Brain microvascular endothelial cell (primary cell): ENCODE data around the gene HTR2C.

ENCODE experiments used
- DNase-seq: peaks from one replicate; pipeline ENCODE4 v3.0.0-alpha.2; 2020
- H3K27ac ChIP-seq: fragments of 250-450 bp; sonication (Bioruptor Pico); 2 replicates; pipeline ENCODE4 v1.5.1; 2020; ENCODE audit warnings: mild to moderate bottlenecking, moderate library complexity
- H3K27me3 ChIP-seq: fragments of 250-450 bp; sonication (Bioruptor Pico); replicated peaks from 2 replicates; pipeline ENCODE4 v1.5.1; 2020; ENCODE audit warnings: mild to moderate bottlenecking
- H3K36me3 ChIP-seq: fragments of 250-450 bp; sonication (Bioruptor Pico); replicated peaks from 2 replicates; pipeline ENCODE4 v1.5.1; 2020; ENCODE audit warnings: mild to moderate bottlenecking
- H3K4me3 ChIP-seq: 2 replicates; pipeline ENCODE4 v1.5.1; 2011; ENCODE audit warnings: low read depth, mild to moderate bottlenecking, control low read depth, low read length, moderate library complexity
- in situ Hi-C: cut with HindIII; loops from 2 replicates; pipeline ENCODE4 v1.10.0; 2017; ENCODE audit warnings: low sequenced_read_pairs, low pct_ligation_motif_present
- TF ChIP-seq, protein P1 (sequence below): IDR thresholded peaks from 2 replicates; pipeline ENCODE4 v1.5.1; 2011; ENCODE audit warnings: low read depth, mild to moderate bottlenecking, moderate library complexity, low read length, control low read depth, inconsistent platforms; ENCODE audit errors: missing control alignments

HTR2C gene

DNA sequence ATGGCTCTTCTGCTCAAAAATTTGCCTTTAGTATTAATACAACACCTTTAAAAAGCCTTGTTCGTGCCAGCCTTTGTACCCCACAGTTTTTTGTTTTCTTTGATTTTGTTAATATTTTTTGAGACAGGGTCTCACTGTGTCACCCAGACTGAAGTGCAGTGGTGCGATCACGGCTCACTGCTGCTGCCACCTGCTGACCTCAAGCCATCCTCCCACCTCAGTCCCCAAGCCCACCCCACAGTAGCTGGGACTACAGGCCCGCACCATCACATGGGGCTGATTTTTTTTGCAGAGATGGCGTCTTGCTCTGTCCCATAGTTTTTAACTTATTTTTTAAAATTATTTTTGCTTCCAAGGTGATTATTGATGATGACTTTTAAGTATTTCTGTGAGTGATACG lies 134.0 kb downstream of the HTR2C start:
- in situ Hi-C loops, result no loop called here
- no peaks in the 10 kb centered on the region for H3K36me3 ChIP-seq
- no peak overlapping the region for H3K27ac ChIP-seq
- H3K27me3 ChIP-seq, result no peaks in the 10 kb centered on the region
- no peak overlapping the region for H3K4me3 ChIP-seq
- DNase-seq, result no peak
- TF ChIP-seq, protein P1, sequence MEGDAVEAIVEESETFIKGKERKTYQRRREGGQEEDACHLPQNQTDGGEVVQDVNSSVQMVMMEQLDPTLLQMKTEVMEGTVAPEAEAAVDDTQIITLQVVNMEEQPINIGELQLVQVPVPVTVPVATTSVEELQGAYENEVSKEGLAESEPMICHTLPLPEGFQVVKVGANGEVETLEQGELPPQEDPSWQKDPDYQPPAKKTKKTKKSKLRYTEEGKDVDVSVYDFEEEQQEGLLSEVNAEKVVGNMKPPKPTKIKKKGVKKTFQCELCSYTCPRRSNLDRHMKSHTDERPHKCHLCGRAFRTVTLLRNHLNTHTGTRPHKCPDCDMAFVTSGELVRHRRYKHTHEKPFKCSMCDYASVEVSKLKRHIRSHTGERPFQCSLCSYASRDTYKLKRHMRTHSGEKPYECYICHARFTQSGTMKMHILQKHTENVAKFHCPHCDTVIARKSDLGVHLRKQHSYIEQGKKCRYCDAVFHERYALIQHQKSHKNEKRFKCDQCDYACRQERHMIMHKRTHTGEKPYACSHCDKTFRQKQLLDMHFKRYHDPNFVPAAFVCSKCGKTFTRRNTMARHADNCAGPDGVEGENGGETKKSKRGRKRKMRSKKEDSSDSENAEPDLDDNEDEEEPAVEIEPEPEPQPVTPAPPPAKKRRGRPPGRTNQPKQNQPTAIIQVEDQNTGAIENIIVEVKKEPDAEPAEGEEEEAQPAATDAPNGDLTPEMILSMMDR, result peak; percentile 44

DNA sequence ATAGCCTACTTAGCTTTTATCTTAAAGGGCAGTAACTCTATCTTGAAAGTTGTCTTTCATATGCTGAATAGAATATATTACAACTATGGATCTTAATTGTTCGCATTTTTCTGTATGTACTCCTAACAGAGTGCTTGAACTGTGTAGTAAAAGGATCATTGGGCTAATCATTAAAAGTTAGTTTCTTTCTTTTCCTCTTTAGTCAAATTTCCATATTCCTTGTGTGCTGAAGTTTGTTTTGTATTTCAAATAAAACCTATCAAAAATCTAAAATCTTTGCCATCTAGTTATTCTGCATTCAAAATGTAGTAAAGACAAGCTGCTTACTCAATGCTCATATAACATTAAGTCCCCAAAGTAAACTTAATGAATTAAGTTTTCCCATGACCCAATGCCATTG lies 182.7 kb downstream of the HTR2C start:
- H3K36me3 ChIP-seq, result no peaks in the 10 kb centered on the region
- no peak overlapping the region for H3K27ac ChIP-seq
- no peak overlapping the region for H3K4me3 ChIP-seq
- TF ChIP-seq, protein P1, result no peak
- in situ Hi-C loops, result no loop called here
- no peaks in the 10 kb centered on the region for H3K27me3 ChIP-seq
- no peak for DNase-seq

DNA sequence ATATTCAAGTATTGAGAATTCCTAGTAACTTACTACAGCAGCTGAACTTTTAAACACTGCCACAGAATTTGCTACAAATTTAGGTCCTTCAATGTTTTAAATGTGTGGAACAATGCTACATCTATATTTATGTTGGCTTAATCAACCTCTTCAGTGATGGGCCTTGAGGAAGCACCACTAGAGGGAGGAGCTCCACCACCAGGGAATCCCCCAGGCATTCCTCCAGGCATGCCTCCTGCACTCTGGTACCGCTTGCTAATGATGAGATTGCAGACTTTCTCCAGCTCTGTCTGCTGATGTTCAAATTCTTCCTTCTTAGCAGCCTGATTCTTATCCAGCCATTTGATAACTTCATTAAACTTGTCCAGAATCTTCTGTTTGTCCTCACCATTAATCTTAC lies 190.8 kb downstream of the HTR2C start:
- H3K27ac ChIP-seq, result no peak overlapping the region
- no peak overlapping the region for H3K4me3 ChIP-seq
- in situ Hi-C loops, result no loop called here
- H3K27me3 ChIP-seq, result no peaks in the 10 kb centered on the region
- H3K36me3 ChIP-seq, result no peaks in the 10 kb centered on the region
- TF ChIP-seq, protein P1, result no peak
- DNase-seq, result no peak

DNA sequence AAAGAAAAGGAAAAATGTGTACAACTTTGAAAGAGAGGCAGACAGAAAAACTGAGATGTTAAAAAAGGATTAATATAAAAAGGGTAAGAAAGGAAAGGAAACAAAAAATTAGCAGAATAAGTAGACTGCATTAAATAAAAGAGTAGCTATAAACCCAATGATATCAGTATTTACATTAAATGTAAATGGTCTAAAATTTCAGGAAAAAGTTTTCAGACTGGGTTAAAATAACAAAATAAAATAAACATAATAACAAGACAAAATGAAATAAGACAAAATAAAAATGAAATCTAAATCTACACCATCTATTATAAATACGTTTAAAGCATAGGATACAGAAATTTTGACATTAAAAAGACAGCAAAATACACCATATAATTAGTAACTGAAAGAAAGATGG lies 199.0 kb downstream of the HTR2C start:
- Histone ChIP-seq H3K4me3 (no peak overlapping the region), H3K27ac (no peak overlapping the region), H3K36me3 (no peaks in the 10 kb centered on the region), H3K27me3 (no peaks in the 10 kb centered on the region)
- in situ Hi-C loops, result no loop called here
- TF ChIP-seq, protein P1, result no peak
- DNase-seq, result no peak

DNA sequence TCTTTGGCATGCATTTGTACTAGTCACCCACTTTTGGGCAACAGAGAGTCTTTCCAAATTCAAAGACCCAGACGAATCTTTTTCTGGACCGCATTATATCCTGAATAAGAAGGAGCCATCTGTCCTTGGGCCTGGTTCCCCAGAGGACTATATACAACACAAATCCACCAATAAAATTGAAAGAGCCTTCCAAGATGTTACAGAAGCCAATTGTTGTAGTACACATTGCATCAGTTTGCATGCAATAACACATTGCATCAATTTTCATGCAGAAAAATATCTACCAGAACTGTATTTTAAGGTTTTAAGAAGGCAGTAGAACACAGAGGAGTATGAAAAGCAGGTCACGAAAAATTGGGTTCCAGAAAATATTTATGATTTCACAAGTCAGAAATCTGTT lies 203.2 kb downstream of the HTR2C start:
- no peak overlapping the region for H3K4me3 ChIP-seq
- no peaks in the 10 kb centered on the region for H3K27me3 ChIP-seq
- H3K27ac ChIP-seq, result no peak overlapping the region
- TF ChIP-seq, protein P1, result no peak
- in situ Hi-C loops, result no loop called here
- no peaks in the 10 kb centered on the region for H3K36me3 ChIP-seq
- no peak for DNase-seq

DNA sequence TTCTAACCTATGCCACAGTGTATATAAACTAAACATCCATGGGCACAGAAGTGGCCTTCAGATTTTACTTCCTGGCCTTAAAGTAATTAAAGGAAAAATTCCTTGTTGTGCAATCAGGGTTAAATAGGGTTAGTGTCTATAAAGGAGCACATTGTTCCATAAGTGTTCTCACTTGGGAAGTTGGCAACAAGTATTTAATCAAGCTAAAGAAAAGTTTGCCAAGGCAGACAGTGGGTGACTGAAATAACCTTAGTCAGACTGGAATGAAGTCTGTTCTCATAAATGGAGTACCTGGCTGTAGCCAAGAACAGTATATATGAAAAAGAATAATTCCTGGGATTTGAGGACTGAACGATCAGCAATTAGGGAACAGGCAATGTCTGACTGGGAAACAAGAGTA lies 213.6 kb downstream of the HTR2C start:
- H3K36me3 ChIP-seq, result no peaks in the 10 kb centered on the region
- H3K4me3 ChIP-seq, result no peak overlapping the region
- in situ Hi-C loops, result no loop called here
- H3K27ac ChIP-seq, result no peak overlapping the region
- DNase-seq, result no peak
- TF ChIP-seq, protein P1, result no peak
- H3K27me3 ChIP-seq, result no peaks in the 10 kb centered on the region
